ENCODE results near the gene GLIS1.

GLIS1 gene

DNA sequence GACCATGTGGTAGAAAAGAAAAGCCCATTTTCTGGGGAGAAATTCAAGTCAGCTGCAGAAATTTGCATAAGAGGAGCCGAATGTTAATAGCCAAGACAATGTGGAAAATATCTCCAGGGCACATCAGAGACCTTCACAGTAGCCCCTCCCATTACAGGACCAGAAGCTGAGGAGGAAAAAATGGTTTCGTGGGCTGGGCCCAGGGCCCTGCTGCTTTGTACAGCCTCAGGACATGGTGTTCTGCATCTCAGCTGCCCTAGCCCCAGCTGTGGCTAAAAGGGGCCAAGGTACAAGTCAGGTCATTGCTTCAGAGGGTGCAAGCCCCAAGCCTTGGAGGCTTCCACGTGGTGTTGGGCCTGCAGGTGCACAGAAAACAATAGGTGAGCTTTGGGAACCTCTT, 171.5 kb downstream of the GLIS1 start:
- Histone ChIP-seq H3K27ac (no peak overlapping the region), H3K4me3 (no peak overlapping the region)
- no peak for DNase-seq (ENCODE audit: low spot score)
- TF ChIP-seq, protein P1, sequence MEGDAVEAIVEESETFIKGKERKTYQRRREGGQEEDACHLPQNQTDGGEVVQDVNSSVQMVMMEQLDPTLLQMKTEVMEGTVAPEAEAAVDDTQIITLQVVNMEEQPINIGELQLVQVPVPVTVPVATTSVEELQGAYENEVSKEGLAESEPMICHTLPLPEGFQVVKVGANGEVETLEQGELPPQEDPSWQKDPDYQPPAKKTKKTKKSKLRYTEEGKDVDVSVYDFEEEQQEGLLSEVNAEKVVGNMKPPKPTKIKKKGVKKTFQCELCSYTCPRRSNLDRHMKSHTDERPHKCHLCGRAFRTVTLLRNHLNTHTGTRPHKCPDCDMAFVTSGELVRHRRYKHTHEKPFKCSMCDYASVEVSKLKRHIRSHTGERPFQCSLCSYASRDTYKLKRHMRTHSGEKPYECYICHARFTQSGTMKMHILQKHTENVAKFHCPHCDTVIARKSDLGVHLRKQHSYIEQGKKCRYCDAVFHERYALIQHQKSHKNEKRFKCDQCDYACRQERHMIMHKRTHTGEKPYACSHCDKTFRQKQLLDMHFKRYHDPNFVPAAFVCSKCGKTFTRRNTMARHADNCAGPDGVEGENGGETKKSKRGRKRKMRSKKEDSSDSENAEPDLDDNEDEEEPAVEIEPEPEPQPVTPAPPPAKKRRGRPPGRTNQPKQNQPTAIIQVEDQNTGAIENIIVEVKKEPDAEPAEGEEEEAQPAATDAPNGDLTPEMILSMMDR (IDR thresholded peaks at IDR 0.05), result no peak

DNA sequence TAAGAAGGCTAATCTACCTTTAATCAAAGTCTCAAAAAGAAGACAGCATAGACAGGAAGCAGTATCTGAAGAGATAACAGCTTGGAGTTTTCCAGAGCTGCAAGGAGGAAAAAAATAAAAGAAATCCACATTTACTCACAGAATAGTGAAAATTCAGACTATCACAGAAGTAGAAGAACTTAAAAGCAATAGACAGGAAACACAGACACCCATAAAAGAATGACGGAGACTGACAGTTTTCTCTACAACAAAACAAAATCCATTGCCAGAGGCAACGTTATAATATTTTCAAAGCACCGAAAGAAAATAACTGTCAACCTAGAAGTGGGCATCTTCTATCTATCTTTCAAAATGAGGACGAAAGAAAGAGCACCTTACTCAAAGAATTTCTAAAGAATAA, 175.4 kb downstream of the GLIS1 start:
- no peak overlapping the region for H3K27ac ChIP-seq
- TF ChIP-seq, protein P1 (IDR thresholded peaks at IDR 0.05), result no peak
- H3K4me3 ChIP-seq, result no peak overlapping the region
- no peak for DNase-seq (ENCODE audit: low spot score)

DNA sequence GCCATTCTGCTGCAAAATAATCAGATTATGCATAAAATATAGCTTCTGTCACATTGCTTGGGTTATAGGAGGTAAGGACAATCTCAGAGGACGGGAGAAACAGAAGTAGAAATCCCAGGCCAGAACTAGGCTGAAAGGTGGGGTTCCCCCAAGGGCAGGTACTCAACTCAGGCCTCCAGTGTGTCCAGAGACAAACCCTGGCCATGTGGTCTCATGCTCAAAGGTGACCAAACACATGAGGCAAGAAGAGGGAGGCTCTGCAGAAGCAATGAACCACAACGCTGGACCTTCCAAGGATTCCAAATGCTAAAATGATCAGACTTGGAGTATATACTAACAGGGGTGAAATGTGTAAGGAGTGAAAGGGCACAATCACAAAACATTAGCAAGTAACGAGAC, 176.0 kb downstream of the GLIS1 start:
- no peak overlapping the region for H3K4me3 ChIP-seq
- TF ChIP-seq, protein P1 (IDR thresholded peaks at IDR 0.05), result no peak
- no peak for DNase-seq (ENCODE audit: low spot score)
- H3K27ac ChIP-seq, result no peak overlapping the region

DNA sequence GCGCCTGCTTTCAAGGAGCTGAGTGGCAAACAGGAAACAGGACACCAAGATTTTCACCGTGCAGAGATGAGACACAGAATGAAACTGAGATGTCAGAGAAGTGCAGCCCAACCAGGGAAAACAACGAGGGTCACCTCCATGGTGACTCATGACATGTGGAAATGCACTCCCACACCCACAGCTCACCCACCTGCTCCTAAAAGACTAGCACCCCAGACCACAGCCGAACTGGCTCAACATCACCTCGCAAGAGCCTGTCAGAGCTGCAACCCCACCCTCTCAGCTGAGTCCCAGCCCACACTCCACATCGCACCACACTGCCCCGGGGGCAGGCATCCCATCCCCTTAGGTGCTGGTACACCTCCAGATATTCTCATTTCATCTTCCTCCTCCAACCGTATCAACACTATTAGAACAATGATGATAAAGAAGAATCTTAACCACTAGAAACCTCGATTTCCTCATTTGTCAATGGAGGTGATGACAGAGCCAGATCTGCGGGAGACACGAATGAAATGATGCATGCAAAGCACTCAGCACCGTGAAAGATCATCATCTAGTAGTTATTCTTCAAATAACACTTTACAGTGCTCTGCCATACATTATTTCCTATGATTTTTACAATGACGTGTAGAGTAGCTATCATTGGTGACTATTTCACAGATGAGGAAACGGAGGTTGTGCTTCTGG, 176.5 kb downstream of the GLIS1 start:
- Histone ChIP-seq H3K4me3 (no peak overlapping the region), H3K27ac (no peak overlapping the region)
- DNase-seq (ENCODE audit: low spot score), result no peak
- TF ChIP-seq, protein P1 (IDR thresholded peaks at IDR 0.05), result no peak

DNA sequence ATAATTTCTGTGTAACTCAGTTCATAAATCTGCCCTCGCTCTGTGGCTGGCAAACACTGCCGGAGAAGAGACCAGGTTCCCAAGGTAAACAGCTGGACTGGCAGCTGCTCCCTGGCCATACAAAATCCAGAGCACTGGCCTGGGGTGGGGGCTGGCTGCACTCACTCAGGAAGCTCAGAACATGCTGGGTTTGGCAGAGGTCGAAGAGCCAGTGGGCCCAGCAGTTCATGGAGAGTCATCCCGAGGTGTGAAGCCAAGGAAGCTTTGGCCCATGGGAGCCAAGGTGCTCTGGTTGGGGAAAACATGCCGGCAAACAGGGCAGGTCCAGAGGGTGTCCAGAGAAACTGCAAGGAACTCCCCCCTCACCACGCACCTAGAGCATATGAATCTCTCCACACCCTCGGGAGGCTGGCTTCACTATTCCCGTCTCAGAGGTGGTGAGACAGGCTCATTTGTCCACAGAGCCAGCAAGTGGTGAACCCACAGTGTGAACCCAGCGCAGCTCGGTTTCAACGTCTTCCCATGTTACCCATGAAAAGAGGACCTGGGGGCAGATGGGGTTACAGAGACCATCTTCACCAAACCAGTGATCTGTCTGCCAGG, 177.4 kb downstream of the GLIS1 start:
- TF ChIP-seq, protein P1 (IDR thresholded peaks at IDR 0.05), result no peak
- peak; percentile 41 for DNase-seq (ENCODE audit: low spot score)
- H3K4me3 ChIP-seq, result no peak overlapping the region
- no peak overlapping the region for H3K27ac ChIP-seq

DNA sequence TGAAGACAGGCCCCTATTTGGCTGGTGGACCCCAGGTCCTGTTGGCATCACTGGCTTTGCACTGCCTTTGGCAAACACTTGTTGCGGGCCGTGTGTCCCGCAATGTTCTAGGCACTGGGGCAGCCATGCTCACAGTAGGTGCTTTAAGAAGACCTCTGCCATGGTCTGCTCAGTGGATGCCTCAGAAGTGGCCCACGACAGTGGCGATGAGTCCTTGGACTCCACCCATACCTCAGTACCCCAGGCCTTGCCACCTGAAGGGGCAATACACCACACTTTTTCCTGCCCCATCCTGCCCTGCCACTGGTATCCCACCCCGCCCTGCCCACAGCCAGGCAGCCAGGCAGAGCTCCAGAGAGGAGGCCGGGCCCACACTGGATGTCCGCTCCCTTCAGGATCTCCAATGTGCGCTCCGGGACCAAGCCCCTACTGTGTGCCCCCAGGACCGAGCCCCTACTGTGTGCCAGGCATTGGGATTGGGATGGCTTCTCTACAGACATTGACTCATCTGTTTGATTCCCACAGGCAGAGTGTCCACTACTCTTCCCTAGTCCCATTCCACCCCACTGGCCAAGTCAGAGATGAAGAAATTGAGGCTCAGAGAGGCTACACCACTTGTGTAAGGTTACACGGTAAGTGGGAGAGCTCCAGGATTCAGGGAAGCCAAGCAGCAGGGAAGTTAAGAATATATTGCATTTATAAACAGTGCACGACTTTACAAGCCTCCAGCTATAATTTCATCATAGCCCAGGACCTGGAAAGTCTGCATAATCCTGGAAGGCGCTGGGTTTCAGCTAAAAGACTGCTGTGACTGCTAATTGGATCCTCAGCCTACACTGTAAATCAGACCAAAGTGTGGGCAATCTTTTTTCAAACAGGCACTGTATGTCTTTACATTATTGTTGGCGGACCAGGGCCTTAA, 178.1 kb downstream of the GLIS1 start:
- H3K4me3 ChIP-seq, result no peak overlapping the region
- peak; percentile 53 for DNase-seq (ENCODE audit: low spot score)

More for the DNA sequence above, 178.1 kb downstream of the GLIS1 start:
- TF ChIP-seq, protein P1 (IDR thresholded peaks at IDR 0.05), result no peak
- no peak overlapping the region for H3K27ac ChIP-seq

Measured in coronary artery (tissue), 2 donors.